Mucosa of stomach (tissue), 1 donor: Measurements from ENCODE around the gene VSTM2L.

Source experiments
- H3K27me3 ChIP-seq: one replicate; pipeline ENCODE4 v1.7.0; 2013; ENCODE audit warnings: mild to moderate bottlenecking, low read length; ENCODE audit not compliant: control insufficient read depth, insufficient read depth
- H3K36me3 ChIP-seq: one replicate; pipeline ENCODE4 v1.7.0; 2013; ENCODE audit warnings: low read length; ENCODE audit not compliant: control insufficient read depth, insufficient read depth
- H3K4me1 ChIP-seq: one replicate; pipeline ENCODE4 v1.7.0; 2013; ENCODE audit warnings: mild to moderate bottlenecking, low read length; ENCODE audit not compliant: control insufficient read depth, insufficient read depth
- H3K4me3 ChIP-seq: one replicate; pipeline ENCODE4 v1.7.0; 2013; ENCODE audit warnings: low read length
- H3K9ac ChIP-seq: one replicate; pipeline ENCODE4 v1.7.0; 2013; ENCODE audit warnings: mild to moderate bottlenecking, low read length, moderate library complexity
- H3K9me3 ChIP-seq: one replicate; pipeline ENCODE4 v1.7.0; 2013; ENCODE audit warnings: mild to moderate bottlenecking, low read length, moderate library complexity; ENCODE audit not compliant: control insufficient read depth
- donor health status: Pancreatic carcinoma.

The VSTM2L gene

GRCh38 chr20:37870294-37870693 lies 32.6 kb upstream of the VSTM2L start:
- peaks cover 7% of the 10 kb centered on the region for H3K36me3 ChIP-seq

GRCh38 chr20:37871751-37872150 lies 31.2 kb upstream of the VSTM2L start:
- Histone ChIP-seq H3K36me3 (peaks cover 7% of the 10 kb centered on the region), H3K4me1 (no peaks in the 10 kb centered on the region), H3K9ac (no peak overlapping the region), H3K9me3 (no peaks in the 10 kb centered on the region), H3K4me3 (no peak overlapping the region), H3K27me3 (no peaks in the 10 kb centered on the region)

More at GRCh38 chr20:37870294-37870693, 32.6 kb upstream of the VSTM2L start:
- no peaks in the 10 kb centered on the region for H3K9me3 ChIP-seq
- H3K4me1 ChIP-seq: no peaks in the 10 kb centered on the region
- no peak overlapping the region for H3K4me3 ChIP-seq
- no peak overlapping the region for H3K9ac ChIP-seq
- H3K27me3 ChIP-seq: no peaks in the 10 kb centered on the region

DNA sequence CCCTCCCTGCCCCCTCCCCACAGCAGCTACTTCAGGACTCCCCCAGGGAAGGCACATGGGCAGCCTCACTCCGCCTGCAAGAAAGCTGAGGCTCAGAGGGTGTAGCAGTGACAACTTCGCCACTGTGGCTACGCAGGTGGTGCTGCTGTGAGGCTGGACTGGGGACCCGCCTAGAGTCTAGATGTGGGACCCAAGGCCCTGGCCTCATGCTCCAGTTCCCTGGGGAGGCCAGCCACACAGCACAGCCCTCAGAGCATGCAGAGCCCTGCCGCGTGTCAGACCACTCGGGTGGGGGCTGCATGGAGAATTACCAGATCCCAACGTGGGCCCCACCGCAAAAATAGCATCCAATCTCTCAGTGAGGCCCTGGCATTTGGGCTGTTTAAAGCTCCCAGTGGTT lies 30.8 kb upstream of the VSTM2L start:
- no peak overlapping the region for H3K4me3 ChIP-seq
- no peaks in the 10 kb centered on the region for H3K27me3 ChIP-seq
- H3K4me1 ChIP-seq: no peaks in the 10 kb centered on the region
- no peak overlapping the region for H3K9ac ChIP-seq
- H3K36me3 ChIP-seq: peaks cover 7% of the 10 kb centered on the region
- no peaks in the 10 kb centered on the region for H3K9me3 ChIP-seq

DNA sequence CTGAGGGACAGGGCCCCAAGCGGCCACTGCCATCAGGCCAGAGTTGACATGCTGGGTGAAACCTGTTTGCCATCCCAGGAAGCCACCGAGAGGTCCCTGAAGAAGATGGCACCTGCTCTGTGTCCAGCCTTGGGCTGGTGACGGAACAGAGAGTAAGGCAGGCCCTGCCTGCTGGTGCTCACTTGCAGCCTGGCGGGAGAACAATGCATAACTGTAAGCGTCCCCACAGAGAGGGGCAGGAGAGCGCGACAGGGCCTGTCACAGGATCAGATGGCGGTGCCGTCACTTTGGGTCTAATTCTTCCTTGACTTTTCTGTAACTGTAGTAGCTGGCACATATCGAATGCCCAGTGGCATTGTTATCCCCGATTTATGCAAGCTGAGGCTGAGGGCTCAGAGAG lies 29.0 kb upstream of the VSTM2L start:
- peaks cover under 1% of the 10 kb centered on the region for H3K36me3 ChIP-seq
- H3K27me3 ChIP-seq: no peaks in the 10 kb centered on the region
- H3K9ac ChIP-seq: no peak overlapping the region
- H3K4me3 ChIP-seq: no peak overlapping the region
- no peaks in the 10 kb centered on the region for H3K4me1 ChIP-seq
- H3K9me3 ChIP-seq: no peaks in the 10 kb centered on the region

- H3K9me3 ChIP-seq: no peaks in the 10 kb centered on the region
- no peaks in the 10 kb centered on the region for H3K36me3 ChIP-seq
Measured at GRCh38 chr20:37875460-37876175, 27.3 kb upstream of the VSTM2L start.

DNA sequence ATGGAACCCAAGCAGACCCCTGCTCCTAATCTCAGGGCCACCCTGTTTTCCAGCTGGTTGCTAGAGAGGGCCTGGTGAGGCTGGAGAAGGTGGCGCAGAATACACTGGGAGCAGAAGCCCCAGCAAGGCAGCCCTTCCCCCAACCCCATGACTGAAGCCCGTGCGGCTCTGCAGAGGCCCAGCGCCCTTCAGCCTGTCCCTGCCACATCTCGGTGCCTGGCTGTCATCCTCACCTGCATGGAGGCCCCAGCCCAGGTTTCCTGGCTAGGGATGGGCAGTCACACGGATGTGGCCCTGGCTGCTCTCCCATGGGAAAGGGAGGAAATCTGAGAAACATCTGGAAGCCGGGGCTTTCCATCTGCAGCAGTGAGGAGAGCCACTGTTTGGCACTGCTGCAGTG lies 26.1 kb upstream of the VSTM2L start:
- H3K4me1 ChIP-seq: no peaks in the 10 kb centered on the region
- H3K9ac ChIP-seq: no peak overlapping the region
- no peaks in the 10 kb centered on the region for H3K36me3 ChIP-seq
- no peaks in the 10 kb centered on the region for H3K9me3 ChIP-seq
- H3K4me3 ChIP-seq: no peak overlapping the region
- no peaks in the 10 kb centered on the region for H3K27me3 ChIP-seq

More at GRCh38 chr20:37875460-37876175, 27.3 kb upstream of the VSTM2L start:
- Histone ChIP-seq H3K27me3 (no peaks in the 10 kb centered on the region), H3K4me3 (no peak overlapping the region), H3K4me1 (no peaks in the 10 kb centered on the region), H3K9ac (no peak overlapping the region)

GRCh38 chr20:37877832-37878772 lies 24.8 kb upstream of the VSTM2L start:
- Histone ChIP-seq H3K4me1 (no peaks in the 10 kb centered on the region), H3K4me3 (no peak overlapping the region), H3K9me3 (no peaks in the 10 kb centered on the region), H3K9ac (no peak overlapping the region), H3K27me3 (no peaks in the 10 kb centered on the region), H3K36me3 (no peaks in the 10 kb centered on the region)

DNA sequence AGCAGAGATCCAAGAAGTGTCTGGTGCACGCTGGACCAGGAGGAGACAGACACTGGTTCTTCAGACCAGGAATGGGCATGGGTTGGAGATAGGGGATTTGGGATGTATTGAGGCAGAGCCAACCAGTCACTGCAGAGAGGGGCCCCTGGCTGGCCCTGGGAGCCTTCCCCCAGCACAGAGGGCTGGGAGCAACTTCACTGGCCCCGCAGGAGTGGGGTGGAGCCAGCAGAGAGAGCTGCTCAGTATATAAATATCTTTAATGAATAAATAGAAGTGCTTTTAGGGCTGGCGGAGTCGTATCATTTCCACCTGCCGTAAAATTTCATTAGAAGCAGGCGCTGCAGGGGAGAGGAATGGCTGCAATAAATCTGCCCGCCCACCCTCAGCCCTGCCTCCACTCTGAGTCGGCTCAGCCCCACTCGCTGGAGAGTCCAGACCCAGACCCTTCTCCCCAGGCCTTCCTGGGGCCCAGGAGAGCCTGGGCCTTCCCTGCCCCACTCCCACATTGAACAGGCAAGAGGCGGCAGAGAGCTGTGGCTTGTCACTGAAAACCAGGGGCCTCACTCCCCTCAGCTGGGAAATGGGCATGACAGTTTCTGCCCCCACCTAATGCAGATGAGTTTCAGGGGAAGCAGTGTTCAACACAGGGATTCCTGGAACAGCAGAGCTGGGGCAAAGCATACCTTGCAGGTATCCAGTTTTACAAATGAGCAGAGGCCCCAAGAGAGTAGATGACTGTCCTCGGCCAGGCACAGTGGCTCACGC lies 23.9 kb upstream of the VSTM2L start:
- Histone ChIP-seq H3K36me3 (no peaks in the 10 kb centered on the region), H3K4me3 (no peak overlapping the region), H3K4me1 (no peaks in the 10 kb centered on the region), H3K9ac (no peak overlapping the region), H3K27me3 (no peaks in the 10 kb centered on the region), H3K9me3 (no peaks in the 10 kb centered on the region)

- no peak overlapping the region for H3K9ac ChIP-seq
- H3K4me1 ChIP-seq: no peaks in the 10 kb centered on the region
- H3K4me3 ChIP-seq: no peak overlapping the region
- no peaks in the 10 kb centered on the region for H3K9me3 ChIP-seq
- H3K36me3 ChIP-seq: no peaks in the 10 kb centered on the region
- no peaks in the 10 kb centered on the region for H3K27me3 ChIP-seq
Measured at GRCh38 chr20:37879843-37880242, 23.1 kb upstream of the VSTM2L start.

DNA sequence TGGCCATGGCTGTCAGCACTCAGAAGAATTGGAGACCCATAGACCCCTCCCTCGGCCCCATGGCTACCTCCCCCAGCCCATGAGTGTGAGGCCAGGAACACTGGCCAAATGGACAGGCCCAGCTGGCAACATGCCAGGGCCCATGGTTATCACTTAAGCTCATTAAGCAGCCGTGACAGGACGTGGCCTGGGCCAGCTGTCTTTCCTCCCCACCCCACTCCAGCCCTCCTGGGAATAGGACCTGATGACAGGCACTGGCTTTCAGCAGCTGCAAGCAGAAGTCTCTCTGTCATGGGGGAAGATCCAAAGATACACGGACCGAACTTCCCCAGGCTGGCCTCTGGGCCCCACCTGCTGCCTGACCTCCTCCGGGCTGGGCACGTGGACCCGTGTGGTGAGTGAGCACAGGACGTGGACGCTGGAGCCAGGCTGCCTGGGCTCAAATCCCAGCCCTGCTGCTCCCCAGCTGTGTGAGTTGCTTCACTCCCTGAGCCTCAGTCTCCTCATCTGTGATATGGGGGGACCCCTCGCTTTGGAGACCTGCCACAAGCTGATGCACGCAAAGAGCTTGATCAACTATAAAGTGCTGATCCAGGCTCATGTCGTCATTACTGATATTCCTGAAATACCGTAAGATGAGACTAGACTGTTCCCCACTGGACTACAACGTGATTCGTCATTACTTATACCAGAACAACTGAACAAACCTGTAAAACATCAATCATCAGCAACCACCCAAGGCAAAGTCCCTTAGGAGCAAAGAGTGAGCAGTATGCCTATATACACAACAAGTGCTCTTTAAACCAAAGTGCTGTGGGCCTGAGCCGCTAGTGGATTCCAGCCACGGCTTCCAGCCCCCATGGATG lies 22.0 kb upstream of the VSTM2L start:
- Histone ChIP-seq H3K4me1 (no peaks in the 10 kb centered on the region), H3K36me3 (no peaks in the 10 kb centered on the region), H3K9me3 (no peaks in the 10 kb centered on the region), H3K27me3 (no peaks in the 10 kb centered on the region), H3K9ac (no peak overlapping the region), H3K4me3 (no peak overlapping the region)

DNA sequence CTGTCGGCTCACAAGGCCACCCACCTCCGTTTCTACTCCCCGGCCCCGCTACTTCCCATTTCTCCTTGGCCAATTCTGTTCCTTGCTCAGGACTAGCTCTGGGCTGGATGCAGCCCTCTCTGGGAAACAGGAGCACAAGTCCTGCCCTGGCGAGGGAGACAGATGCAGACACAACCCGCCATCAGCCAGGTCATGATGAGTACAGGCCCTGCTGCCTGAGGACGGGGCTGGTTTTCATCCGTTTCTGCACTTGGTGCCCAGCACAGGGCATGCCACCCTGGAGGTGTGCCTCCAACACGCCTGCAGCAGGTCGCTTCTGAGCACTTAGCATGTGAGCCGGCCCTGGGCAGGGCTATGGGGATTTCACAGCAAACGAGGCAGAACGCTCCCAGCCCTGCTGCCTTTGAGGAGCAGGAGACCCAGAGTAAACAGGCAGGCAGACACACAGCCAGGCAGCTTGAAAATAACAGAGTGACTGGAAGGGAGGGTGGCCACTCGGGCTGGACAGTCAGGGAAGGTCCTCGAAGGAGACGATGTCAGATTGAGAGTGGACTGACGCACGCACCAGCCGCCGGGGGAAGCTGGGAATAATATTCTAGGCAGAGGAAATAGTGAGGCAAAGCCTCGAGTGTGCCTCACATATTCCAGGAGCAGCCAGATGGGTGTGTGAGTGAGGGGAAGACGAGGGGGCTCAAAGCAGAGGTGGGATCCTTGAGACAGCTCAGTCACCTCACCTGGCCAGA lies 21.2 kb upstream of the VSTM2L start:
- H3K9me3 ChIP-seq: no peaks in the 10 kb centered on the region
- no peak overlapping the region for H3K4me3 ChIP-seq
- peaks cover 6% of the 10 kb centered on the region for H3K27me3 ChIP-seq
- no peaks in the 10 kb centered on the region for H3K4me1 ChIP-seq
- H3K9ac ChIP-seq: no peak overlapping the region
- no peaks in the 10 kb centered on the region for H3K36me3 ChIP-seq
